CD4-positive, alpha-beta T cell (primary cell): ENCODE results near the gene XAGE2. TPM values are rescaled to one million over a fixed set of nuclear protein-coding genes. Genes with fewer than 3 reads are reported as not detected.

Experiments used
- ATAC-seq: fragments of 200-7000 bp; cut with Tn5 transposase; one replicate; pipeline ENCODE4 v1.10.0; 2022; ENCODE audit warnings: mild to moderate bottlenecking; ENCODE audit not compliant: poor library complexity
- CTCF ChIA-PET: fragments of 350-600 bp; sonication (Branson Sonifier 250); formaldehyde crosslinking; loops from one replicate; lab custom pipeline; 2021; ENCODE audit warnings: antibody characterized with exemption, inconsistent platforms; lab: Charles Lee
- POLR2A ChIA-PET: fragments of 350-600 bp; sonication (Branson Sonifier 250); formaldehyde crosslinking; loops from one replicate; lab custom pipeline; 2021; ENCODE audit warnings: antibody characterized with exemption, inconsistent platforms; lab: Charles Lee
- DNase-seq, 14 experiments: peaks; one replicate each; pipeline ENCODE4 v3.0.0-alpha.2; 2013 to 2020; ENCODE audit warnings: mixed read lengths in 2 of 14
- H3K27ac ChIP-seq, 2 donors: one replicate each; pipeline versions ENCODE4 v1.5.1 to v1.7.0; 2013; ENCODE audit warnings: low read length in 2 of 2, low read depth in 1 of 2, mild to moderate bottlenecking in 1 of 2
- H3K27me3 ChIP-seq, 2 experiments: 1 replicate in 1 of 2; 2 replicates in 1 of 2; pipeline versions ENCODE4 v1.6.1 to v1.7.0; 2013; ENCODE audit warnings: low read length in 2 of 2, control low read depth in 1 of 2, mild to moderate bottlenecking in 1 of 2, moderate library complexity in 1 of 2; ENCODE audit not compliant: insufficient read depth in 2 of 2, control insufficient read depth in 1 of 2
- H3K36me3 ChIP-seq: one replicate; pipeline ENCODE4 v1.6.1; 2013; ENCODE audit warnings: low read length, control low read depth; ENCODE audit not compliant: insufficient read depth
- H3K4me1 ChIP-seq: one replicate; pipeline ENCODE4 v1.6.1; 2013; ENCODE audit warnings: low read length, control low read depth; ENCODE audit not compliant: insufficient read depth
- H3K4me3 ChIP-seq: one replicate; pipeline ENCODE4 v1.5.1; 2013; ENCODE audit warnings: mild to moderate bottlenecking, low read length, moderate library complexity
- H3K9me3 ChIP-seq, 2 experiments: 1 replicate in 1 of 2; 2 replicates in 1 of 2; pipeline versions ENCODE4 v1.6.1 to v1.7.0; 2013; ENCODE audit warnings: low read length in 2 of 2, mild to moderate bottlenecking in 2 of 2, control low read depth in 1 of 2, moderate library complexity in 1 of 2; ENCODE audit not compliant: control insufficient read depth in 1 of 2, insufficient read depth in 1 of 2
- H3K27ac Mint-ChIP-seq: one replicate; pipeline ENCODE4 v1.8.0; 2020; ENCODE audit warnings: mixed read lengths
- H3K27me3 Mint-ChIP-seq: one replicate; pipeline ENCODE4 v1.8.0; 2021; ENCODE audit warnings: mixed read lengths
- H3K36me3 Mint-ChIP-seq: one replicate; pipeline ENCODE4 v1.8.0; 2021; ENCODE audit warnings: low read depth, mixed read lengths
- H3K4me1 Mint-ChIP-seq: one replicate; pipeline ENCODE4 v1.8.0; 2021; ENCODE audit warnings: low read depth, mixed read lengths
- H3K4me3 Mint-ChIP-seq: one replicate; pipeline ENCODE4 v1.8.0; 2020; ENCODE audit warnings: mild to moderate bottlenecking, mixed read lengths
- H3K9me3 Mint-ChIP-seq: one replicate; pipeline ENCODE4 v1.8.0; 2020; ENCODE audit warnings: mixed read lengths
- intact Hi-C, 2 experiments: fragments of 100-400 bp; cut with DNase I in 1 of 2; cut with micrococcal nuclease in 1 of 2; formaldehyde crosslinking; loops; one replicate each; pipeline versions ENCODE4 v1.15.1 to v1.9.0; 2023 to 2025; cut with DNase I, micrococcal nuclease
- total RNA-seq, 174 experiments: library from RNA in 2 of 174; stranded (reverse) in 2 of 174; gene quantifications; one replicate each; pipeline ENCODE4 v1.2.3 and lab custom pipeline; 2021 to 2026
- TF ChIP-seq, protein P1 (sequence below): fragments of 200-600 bp; IDR thresholded peaks from one replicate; pipeline ENCODE4 v1.8.0; 2022; ENCODE audit warnings: antibody characterized with exemption, mild to moderate bottlenecking

The XAGE2 gene
- total RNA-seq, 2 experiments from 2014 or later: not detected

DNA sequence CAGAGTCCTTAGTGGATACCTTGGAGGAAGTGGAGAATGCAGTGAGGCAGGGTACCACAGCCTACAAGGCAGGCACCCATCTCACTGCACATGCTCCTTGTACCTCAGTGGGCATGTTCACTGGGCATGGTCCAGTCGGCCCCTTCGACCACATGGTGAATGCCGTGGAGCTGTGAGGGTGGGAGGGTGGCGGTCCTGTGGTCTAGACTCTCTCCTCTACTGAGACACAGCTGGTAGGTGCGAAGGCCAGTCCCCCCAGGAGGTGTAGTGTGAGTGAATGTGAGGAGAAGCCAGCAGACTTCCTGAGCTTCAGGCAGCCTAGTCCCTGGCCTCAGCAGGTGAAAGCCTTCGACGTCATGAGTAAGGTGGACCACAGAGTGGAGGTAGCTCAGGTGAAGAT lies 12.2 kb downstream of the XAGE2 start:
- H3K9me3 Mint-ChIP-seq: no peaks in the 10 kb centered on the region
- H3K27ac ChIP-seq: no peak overlapping the region
- H3K36me3 ChIP-seq: no peaks in the 10 kb centered on the region
- intact Hi-C loops: no loop called here
- H3K4me3 Mint-ChIP-seq: no peak overlapping the region
- POLR2A ChIA-PET: no interaction called here
- DNase-seq (no peak), ATAC-seq (no peak)
- H3K9me3 ChIP-seq: no peaks in the 10 kb centered on the region
- no peak overlapping the region for H3K4me3 ChIP-seq
- TF ChIP-seq, protein P1, sequence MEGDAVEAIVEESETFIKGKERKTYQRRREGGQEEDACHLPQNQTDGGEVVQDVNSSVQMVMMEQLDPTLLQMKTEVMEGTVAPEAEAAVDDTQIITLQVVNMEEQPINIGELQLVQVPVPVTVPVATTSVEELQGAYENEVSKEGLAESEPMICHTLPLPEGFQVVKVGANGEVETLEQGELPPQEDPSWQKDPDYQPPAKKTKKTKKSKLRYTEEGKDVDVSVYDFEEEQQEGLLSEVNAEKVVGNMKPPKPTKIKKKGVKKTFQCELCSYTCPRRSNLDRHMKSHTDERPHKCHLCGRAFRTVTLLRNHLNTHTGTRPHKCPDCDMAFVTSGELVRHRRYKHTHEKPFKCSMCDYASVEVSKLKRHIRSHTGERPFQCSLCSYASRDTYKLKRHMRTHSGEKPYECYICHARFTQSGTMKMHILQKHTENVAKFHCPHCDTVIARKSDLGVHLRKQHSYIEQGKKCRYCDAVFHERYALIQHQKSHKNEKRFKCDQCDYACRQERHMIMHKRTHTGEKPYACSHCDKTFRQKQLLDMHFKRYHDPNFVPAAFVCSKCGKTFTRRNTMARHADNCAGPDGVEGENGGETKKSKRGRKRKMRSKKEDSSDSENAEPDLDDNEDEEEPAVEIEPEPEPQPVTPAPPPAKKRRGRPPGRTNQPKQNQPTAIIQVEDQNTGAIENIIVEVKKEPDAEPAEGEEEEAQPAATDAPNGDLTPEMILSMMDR: no peak
- CTCF ChIA-PET: no interaction called here
- no peaks in the 10 kb centered on the region for H3K4me1 Mint-ChIP-seq
- no peak overlapping the region for H3K27ac Mint-ChIP-seq
- no peaks in the 10 kb centered on the region for H3K36me3 Mint-ChIP-seq
- peaks cover 16% of the 10 kb centered on the region for H3K27me3 Mint-ChIP-seq
- no peaks in the 10 kb centered on the region for H3K4me1 ChIP-seq
- peaks cover 5 to 9% of the 10 kb centered on the region in 2 experiments for H3K27me3 ChIP-seq

DNA sequence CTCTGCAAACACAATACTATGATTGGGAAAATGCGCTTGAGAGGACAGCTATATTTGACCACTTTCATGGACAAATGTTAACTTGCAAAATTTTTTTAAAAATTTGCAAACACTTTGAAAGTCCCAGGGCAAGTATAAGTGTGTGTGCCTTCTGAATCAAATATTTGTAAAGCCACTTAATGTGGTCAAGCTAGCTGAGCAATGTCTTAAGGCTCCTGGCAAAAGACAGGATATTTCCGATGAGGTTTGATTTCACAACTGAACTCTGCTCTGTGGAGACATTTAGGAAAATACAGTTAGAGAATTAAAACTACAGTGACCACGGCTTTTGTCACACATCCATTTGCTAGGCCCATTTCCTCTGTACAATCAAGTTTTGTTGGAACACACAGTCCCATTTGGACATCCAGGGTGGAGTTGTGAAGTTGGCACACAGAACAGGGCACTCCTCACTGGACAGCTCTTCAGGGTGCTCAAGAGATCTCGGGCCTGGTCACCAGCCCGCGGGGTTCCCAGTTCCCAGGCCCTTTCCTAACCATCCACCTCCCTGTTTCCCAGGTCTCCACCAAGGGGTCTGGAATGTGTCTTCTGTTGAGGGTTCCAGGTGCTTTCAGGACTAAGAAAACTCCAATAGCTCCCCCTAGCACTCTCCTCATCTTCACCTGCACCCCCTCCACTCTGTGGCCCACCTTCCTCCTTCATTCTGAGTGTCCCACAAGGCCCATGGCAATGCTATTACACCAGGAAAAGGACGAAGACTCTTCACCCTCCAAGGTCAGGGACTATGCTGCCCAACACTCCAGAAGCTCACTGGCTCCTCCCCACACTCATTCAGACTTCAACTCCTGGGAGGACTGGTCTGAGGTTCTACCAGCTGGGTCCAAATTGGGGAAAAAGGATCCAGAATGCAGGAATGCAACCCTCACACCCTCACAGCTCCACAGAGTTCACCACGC lies 41.9 kb downstream of the XAGE2 start:
- Histone ChIP-seq H3K4me1 (no peaks in the 10 kb centered on the region), H3K9me3 (no peaks in the 10 kb centered on the region), H3K27ac (no peak overlapping the region), H3K4me3 (no peak overlapping the region), H3K27me3 (no peaks in the 10 kb centered on the region), H3K36me3 (no peaks in the 10 kb centered on the region)
- H3K4me1 Mint-ChIP-seq: no peaks in the 10 kb centered on the region
- POLR2A ChIA-PET: no interaction called here
- H3K27me3 Mint-ChIP-seq: no peaks in the 10 kb centered on the region
- CTCF ChIA-PET: no interaction called here
- DNase-seq (no peak), ATAC-seq (no peak)
- no peaks in the 10 kb centered on the region for H3K9me3 Mint-ChIP-seq
- no peaks in the 10 kb centered on the region for H3K36me3 Mint-ChIP-seq
- intact Hi-C loops: no loop called here
- no peak overlapping the region for H3K4me3 Mint-ChIP-seq
- no peak overlapping the region for H3K27ac Mint-ChIP-seq
- TF ChIP-seq, protein P1: no peak

- no peak overlapping the region for H3K27ac ChIP-seq
- POLR2A ChIA-PET: no interaction called here
- no peaks in the 10 kb centered on the region for H3K9me3 ChIP-seq
- H3K27me3 Mint-ChIP-seq: no peaks in the 10 kb centered on the region
- H3K9me3 Mint-ChIP-seq: no peaks in the 10 kb centered on the region
- H3K27me3 ChIP-seq: no peaks in the 10 kb centered on the region
- DNase-seq: no peak
- H3K4me1 Mint-ChIP-seq: no peaks in the 10 kb centered on the region
- TF ChIP-seq, protein P1: no peak
- no peaks in the 10 kb centered on the region for H3K36me3 Mint-ChIP-seq
- no peaks in the 10 kb centered on the region for H3K36me3 ChIP-seq
- H3K4me1 ChIP-seq: no peaks in the 10 kb centered on the region
- CTCF ChIA-PET: no interaction called here
- H3K4me3 Mint-ChIP-seq: no peak overlapping the region
- no peak for ATAC-seq
- H3K27ac Mint-ChIP-seq: no peak overlapping the region
- intact Hi-C loops: no loop called here
- no peak overlapping the region for H3K4me3 ChIP-seq
Measured at GRCh38 chrX:52415304-52415703, 46.5 kb downstream of the XAGE2 start.
